NCI-H82 treated with DMSO at 0.1 percent for 48 hours (cell line): ENCODE results near the gene MOXD1.
"Not testable (repeated sequence)": the region's sequence is repeated elsewhere in the genome, so short reads cannot be mapped to it uniquely, and the experiment has no call there.

Source experiments
- DNase-seq: peaks from one replicate; lab custom pipeline; 2025; ENCODE audit not compliant: unreplicated experiment; lab: John Stamatoyannopoulos, UW

Gene MOXD1

DNA sequence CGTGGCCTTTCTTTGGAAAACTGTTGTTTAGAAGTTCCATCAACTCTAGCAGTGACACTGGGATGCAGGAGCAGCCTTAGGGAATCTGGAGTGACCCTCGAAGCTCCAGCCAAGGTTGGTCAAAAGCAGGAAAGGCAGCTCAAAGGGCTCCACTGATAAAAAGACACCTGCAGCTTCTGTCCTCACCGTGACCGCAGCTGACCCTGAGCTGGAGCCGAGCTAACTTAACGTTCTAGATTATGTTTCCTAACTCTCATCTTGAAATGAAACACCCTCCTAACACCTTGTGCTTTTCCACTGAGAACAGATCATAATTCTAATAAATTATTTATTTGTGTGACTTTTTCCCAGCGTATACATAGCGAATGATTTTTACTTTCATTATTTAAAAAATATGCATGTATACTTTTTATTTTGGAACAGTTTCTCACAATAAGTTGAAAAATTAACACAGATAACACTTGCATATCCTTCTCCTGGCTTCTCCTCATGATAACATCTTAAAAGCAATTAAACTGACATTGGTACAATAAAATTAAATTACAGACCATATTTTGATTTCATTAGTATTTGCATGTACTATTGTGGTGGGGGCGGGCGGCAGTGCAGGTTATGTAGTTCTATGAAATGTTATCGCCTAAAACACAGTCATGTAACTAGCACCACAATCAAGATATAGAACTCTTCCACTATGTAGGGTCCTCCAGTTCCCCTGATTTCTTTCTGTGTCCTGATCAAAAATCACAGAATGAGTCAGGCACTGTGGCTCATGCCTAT lies 116.1 kb downstream of the MOXD1 start:
- DNase-seq, result no peak

DNA sequence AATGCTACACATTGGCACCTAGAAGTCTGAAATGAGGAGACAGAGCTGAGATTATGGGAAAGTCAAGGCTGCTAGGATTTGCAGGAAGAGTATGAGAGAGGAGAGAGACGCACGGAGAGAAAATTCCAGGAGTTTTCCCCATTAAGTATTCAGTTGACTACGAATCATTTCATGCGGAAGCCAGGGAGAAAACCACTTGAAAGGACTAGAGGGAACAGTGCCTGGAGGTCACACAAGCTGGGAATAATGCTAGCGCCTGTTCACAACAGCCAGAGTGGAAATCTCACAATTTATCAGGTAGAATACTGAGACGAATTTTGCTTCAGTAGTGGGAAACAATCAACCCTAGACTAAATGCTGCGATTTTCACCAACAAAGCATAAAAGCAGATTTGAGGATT lies 118.6 kb downstream of the MOXD1 start:
- no peak for DNase-seq

DNA sequence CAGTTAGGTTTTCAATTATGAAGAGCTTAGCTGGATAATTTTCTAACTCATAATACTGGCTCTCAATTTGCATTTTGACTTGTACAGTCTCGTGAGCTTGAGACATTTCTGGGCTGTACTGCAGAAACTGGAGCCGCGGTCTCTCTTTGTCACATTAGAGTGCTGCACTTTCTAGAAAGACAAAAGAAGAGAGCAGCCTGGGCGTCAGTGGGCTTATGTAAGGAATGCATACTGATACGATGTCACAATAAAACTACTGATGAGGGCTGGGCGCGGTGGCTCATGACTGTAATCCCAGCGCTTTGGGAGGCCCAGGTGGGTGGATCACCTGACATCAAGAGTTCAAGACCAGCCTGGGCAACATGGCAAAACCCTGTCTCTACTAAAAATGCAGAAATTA lies 120.8 kb downstream of the MOXD1 start:
- DNase-seq, result no peak

DNA sequence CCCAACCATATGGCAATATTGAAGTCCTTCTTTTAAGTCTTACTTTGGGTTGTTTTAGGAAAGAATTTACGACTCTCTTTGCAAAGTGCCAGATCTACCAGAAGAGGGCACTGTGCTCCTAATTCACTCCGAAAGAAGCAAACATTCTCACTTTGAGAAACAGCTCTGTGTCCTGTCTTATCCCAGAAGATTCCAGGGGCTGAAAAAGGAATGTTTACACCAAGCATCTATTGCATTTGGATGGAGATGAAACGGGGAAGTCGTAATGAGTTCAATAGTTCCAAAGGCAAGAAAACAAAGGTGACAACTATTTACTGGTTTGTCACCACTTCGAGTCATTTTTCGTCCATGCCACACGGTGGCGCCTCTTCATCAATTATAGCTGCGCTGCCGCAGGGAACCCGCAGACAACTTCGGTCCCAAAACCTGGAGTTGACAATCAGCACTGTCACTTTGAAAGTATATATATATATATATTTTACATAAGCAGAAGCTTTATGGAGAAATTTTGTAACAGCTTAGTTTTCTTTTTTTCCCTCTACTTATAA lies 121.6 kb downstream of the MOXD1 start:
- peak; percentile 66 for DNase-seq

DNA sequence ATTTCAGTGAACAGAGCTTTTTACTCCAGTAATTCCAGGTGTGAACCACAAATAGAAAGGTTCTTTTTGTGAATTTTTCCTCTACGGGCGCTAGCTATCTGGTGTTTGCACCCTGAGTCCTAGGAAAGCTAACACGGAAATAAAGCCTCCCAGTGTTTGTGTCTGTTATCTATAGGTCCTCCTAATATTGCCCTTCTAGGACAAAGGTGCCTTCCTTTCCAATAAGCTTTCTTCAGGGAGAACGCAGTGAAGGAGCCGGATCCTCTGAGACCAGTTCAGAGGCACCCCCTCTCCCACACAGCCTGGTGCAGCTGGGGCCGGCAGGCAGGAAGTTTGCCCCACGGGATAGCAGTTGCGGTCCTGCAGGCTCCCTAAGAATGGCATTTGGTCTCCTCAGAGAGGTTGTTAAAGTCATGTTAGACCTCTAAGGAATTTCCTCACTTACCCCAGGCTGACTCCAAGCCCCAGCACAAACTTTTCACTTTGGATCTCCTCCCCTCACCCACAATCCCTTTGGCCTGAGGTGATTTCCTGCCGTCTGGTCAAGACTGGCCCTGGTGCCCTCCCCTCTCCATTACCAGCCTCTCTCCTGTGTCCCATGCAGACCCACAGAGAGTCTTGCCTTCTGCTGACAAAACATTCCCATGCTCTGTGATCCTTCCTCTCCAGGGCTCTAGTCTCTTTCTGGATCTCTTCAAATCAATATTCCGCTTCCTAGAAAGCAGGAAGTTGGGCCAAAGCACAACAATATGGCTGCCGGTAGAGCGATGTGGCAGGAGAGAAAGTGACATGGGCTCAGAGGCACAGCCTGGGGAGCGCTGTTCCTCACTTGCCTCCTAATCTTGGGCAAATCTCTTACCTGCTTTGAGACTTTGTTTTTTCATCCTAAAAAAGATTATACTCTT lies 126.0 kb downstream of the MOXD1 start:
- DNase-seq, result no peak

DNA sequence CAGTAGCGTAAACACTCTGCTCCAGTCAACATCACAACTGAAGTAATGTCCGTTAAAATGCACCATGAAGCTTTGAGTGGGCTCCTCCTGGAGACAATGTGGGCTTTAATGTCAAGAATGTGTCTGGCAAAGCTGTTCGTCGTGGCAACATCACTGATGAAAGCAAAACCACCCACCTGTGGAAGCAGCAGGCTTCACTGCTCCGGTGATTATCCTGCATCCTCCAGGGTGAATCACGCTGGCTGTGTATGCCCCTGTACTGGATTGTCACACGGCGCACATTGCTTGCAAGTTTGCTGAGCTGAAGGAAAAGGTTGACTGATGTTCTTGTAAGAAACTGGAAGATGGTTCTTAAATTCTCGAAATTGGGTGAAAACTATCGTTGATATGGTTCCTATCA lies 128.5 kb downstream of the MOXD1 start:
- no peak for DNase-seq

DNA sequence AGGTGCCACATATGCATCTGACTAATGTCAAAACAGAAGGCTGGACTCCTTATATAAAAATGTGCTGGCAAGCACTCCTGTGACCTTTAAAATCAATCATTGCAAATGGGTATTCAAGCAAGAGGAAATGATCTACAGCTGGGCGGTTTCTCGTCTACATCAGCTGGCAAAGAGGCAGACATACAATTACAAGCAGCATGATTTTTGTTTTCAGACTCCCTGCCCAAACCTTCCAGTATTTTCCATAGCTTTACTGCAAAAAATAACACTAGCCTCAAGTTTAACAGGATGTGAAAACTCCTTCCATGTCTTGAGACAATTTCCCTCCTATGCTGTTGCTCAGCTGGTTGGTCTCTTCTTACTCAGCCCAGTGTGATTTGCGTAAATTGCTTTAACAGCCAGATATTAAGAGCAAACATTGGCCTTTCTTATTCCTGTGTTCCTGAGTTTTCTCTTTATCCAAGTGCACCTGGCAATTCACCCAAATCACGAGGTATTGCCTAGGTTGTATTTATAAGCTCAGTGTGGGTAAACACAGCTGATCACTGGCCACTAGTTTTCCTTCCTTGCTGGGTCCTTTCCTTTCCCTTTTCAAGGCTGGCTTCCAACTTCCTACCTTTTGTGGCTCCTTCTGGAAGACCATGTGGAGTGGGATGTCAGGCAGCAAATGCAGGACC lies 130.4 kb downstream of the MOXD1 start:
- no peak for DNase-seq

DNA sequence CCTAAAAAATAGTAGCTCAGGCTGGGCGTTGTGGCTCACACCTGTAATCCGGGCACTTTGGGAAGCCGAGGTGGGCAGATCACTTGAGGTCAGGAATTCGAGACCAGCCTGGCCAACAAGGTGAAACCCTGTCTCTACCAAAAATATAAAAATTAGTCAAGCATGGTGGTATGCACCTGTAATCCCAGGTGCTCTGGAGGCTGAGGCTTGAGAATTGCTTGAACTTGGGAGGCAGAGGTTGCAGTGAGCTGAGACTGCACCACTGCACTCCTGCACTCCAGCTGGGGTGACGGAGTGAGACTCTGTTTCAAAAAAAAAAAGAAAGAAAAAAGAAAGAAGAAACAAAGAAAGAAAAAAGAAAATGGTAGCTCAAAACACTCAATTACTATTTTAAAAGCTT lies 132.6 kb downstream of the MOXD1 start:
- not testable (repeated sequence) for DNase-seq

DNA sequence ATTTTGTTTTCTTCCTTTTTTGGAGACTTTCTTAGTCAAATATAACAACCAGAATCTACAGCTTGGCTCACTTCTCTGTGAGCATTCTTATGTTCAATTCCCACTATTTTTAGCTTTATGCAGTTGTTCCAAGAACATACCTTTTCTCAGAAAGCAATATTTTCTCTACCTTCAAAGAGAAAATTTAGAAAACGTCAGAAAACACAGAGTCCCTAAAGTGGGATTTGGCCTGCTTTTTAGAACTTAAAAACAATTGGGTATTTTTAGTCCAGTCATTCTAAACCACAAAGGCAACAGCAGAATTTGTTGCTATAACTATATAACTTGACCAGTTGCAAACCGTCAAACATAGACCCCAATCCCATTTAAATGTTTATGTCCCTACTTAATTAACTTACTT lies 133.1 kb downstream of the MOXD1 start:
- DNase-seq, result no peak

DNA sequence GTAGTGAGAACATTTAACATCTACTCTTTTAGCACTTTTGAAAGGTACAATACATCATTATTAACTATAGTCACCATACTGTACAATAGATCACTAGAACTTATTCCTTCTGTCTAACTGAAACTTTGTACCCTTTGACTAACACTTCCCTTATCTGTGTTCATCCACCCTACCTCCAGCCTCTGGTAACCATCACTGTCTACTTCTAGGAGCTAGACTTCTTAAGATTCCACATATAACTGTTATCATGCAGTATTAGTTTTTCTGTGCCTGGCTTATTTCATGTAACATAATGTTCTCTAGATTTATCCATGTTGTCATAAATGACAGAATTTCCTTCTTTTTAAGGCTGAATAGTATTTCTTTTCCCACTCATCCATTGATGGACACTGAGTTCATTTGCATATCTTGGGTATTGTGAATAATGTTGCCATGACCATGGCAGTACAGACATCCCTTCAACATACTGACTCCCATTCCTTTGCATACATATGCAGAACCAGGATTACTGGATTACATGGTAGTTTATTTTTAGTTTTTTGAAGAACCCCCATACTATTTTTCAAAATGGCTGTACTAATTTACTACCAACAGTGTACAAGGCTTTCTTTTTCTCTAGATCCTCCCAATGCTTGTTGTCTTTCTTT lies 135.7 kb downstream of the MOXD1 start:
- no peak for DNase-seq

DNA sequence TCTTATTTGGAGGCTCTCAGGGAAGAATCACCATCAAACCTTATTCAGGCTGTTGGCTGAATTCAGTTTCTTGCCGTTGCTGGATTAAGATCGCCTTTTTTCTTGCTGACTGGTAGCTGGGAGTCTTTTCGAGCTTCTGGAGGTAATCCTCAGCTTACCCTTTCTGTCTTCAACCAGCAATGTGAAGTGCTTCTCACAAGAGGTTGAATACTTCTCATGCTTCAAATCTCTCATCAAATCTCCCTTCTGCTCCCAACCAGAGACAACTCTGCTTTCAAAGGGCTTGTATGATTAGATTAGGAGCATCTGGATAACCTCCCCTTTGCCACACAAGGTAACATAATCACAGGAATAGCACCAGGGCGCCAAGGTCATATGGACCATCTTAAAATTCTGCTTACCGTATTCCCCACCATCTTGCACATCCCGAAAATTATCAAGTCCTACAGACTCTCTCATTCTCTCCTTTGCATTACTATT lies 137.2 kb downstream of the MOXD1 start:
- no peak for DNase-seq

DNA sequence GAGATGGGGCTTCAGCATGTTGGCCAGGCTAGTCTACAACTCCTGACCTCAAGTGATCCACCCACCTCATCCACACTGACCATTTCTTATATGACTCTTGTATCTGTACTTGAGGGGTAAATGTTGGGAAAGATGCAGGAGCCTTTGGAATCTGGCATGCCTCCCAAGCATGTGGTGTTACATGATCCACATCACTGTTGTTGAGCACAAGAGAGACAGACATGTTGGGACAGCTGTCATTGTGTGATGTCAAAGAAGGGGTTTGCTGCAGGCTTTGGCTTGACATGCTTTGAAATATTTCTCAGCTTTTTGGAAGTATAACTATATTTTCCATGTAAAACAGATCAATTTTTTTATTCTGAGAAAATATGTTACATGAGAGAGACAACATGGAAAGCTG lies 139.9 kb downstream of the MOXD1 start:
- no peak for DNase-seq

DNA sequence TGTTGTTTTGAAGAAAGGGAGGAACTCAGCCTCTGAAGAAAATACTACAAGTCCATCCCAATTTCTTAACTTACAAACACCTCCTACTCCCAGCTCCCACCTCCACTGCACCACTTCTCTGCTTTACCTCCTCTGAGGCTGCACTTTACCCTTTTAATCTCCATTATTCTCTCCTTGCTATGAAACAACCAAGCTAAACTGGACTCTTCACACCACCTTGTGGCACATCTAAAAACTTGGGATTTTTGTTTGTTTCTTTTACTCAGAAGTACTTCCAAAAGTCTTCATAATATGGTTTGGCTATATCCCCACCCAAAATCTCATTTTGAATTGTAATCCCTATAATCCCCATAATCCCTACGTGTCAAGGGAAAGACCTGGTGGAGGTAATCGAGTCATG lies 142.2 kb downstream of the MOXD1 start:
- DNase-seq, result no peak

DNA sequence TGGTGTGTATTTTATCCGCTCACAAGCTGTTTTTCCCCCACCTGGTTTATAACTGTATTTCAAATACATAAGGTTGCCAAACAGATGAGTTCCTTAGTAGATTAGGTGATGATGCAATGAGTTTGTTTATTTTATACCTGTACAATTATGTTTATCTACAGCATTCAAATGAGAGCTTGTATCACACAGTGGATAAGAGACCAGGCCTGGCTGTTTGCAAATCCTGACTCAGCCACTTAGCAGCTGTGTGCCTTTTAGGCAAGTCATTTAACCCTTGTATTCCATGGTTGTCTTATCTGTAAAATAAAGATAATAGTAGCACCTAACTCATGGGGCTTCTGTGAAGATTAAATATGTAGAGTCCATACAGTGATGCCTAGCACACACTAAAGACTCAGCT lies 143.7 kb downstream of the MOXD1 start:
- no peak for DNase-seq

DNA sequence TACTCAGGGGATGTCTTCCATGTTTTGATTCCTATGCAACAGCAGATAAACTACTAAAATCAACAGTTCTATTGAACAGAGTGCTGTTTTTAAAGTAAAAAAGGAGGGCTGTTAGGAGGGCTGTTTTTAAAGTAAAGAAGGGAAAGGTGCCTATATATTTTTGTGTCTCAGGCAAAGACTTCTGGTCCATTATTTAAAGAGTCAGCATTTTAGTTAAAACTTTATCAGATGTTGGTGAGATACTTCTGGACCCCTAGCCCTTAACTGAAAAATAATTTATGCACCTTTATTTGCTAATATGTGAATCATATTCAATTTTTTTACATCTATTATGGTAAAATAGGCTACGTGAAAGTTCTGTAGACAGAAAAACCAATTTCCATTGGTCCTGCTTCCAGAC lies 144.8 kb downstream of the MOXD1 start:
- DNase-seq, result no peak

DNA sequence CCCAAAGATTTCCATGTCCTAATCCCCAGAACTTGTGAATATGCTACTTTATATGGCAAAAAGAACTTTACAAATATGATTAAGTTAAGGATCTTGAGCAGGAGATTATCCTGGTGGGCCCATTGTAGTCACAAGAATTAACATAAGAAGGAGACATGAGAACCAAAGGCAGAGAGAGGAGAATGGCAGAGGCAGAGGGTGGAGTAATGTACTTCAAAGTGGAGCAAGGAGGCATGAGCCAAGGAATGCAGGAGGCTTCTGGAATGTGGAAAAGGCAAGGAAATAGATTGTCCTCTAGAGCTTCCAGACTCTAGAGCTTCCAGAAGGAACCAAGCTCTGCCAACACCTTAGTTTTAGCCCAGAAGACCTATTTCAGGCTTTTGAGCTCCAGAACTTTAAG lies 147.4 kb downstream of the MOXD1 start:
- no peak for DNase-seq

DNA sequence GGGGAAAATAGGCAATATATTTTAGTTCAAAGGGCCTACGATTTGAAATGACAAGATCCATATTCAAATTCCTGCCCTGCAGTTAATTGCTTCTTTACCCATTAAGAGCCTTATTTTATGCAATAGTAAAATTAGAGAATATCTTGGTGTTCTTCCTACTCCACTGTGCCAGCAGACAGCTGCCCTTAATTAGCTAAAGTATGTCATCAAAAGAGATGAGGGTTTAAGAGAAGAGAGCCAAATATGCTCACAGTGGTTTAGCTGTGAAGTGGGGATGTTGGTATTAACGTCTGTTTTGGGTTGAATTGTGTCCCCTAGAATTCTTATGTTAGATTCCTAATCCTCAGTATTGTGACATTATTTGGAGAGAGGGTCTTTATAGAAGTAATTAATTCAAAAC lies 148.1 kb downstream of the MOXD1 start:
- no peak for DNase-seq

DNA sequence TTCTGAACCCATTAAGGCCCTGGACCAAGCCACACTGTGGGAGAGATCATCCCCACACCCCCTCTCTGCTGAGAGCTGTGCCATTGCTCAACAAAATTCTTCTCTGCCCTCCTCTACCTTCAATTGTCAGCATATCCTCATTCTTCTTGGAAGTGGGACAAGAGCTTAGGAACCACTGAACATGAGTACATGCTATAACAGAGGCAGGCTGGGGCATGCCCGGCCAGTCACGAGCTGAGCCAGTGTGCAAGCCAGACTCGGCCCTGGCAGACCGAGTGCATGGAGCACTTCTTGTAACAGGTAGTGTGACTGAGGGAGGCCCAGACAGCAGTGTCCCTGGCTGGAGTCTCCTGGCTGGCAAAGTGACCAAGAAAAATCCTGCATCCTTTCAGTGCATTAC lies 149.2 kb downstream of the MOXD1 start:
- DNase-seq, result no peak

DNA sequence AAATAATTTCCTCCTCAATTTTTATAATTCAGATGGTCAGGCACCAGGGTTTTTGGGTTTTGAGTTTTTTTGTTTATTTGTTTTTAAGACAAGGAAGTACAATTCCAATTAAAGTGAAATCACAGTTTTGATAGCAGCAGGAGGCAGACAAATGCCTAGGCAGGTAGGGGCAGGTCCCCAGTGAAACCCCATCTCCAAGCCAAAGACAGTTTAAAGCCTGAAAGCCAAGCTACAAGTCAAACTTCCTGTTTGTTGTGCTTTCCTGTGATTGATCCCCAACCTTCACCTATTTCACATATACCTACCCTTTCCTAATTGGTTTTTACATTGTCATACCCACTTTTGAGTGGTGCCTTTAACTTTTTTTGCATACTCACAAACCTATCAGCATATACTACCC lies 149.6 kb downstream of the MOXD1 start:
- DNase-seq, result no peak

DNA sequence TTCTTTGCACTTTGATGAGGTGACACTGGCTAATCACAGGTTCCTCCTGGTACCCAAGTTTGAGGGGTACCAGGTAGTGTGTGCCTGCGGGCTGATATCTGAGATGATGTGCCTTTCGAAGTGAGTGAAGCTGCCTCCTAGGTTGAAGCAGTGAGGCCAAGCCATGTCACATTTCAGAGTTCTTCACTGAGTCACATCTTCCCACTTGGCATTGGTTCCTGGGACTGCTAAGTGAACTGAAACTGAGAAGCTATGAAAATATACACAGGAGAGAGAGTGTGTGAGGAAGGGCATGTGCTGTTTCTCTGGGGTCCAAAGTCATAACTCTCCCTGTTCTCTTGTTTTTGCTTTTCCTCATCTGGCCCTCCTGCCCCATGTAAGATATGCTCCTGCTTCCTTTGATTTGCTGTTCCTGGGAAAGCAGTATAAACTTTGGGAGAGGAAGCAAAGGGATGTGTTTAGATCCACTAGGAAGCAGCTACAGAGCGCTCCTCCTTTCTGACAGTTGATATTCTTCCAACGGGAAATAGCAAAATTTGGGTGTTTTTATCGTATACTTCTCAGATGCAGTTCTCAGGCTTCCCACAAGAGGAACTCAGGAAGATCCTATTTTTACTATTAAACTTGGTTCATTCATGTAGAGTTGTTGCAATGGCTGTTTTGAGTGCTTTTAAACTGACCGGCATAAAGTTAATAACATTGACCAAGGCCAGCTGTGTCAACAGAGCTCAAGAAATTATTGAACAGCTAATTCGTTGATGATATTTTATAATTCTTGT lies 153.7 kb downstream of the MOXD1 start:
- DNase-seq, result no peak
